Stimulated activated CD8-positive, alpha-beta memory T cell treated with anti-CD3 and anti-CD28 coated beads, Interleukin-2, amount 100 ng/mL, for 1 hour (primary cell): ENCODE measurements around the gene CGB7.
A peak's percentile ranks its signal among the peaks of the same experiment; 100 is the strongest.
"Not testable (repeated sequence)": the region's sequence is repeated elsewhere in the genome, so short reads cannot be mapped to it uniquely, and the experiment has no call there.

Experiments
- DNase-seq, 2 donors: peaks; one replicate each; pipeline ENCODE4 v3.0.0-alpha.2; 2020; ENCODE audit warnings: low read depth in 2 of 2

The CGB7 gene

DNA sequence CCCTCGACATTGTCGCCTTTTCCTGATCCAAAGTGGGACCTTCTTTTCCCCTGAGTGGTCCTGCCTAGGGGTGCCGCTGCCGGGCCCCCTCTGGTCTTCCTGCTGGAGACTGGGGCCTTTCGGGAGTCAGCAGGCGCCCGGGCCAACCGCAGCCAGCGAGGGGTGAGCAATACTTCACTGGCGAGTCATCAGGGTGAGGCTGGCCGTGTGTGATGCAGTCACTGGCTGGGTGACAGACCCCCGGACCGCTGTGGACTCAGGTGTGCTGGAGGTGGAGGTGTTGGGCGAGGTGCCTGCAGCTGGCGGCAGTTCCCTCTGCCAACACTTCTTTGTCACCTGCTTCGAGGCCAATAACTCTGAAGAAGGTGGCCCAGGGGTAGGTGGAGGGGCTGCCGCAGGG lies 15.4 kb downstream of the CGB7 start:
- no peak for DNase-seq

DNA sequence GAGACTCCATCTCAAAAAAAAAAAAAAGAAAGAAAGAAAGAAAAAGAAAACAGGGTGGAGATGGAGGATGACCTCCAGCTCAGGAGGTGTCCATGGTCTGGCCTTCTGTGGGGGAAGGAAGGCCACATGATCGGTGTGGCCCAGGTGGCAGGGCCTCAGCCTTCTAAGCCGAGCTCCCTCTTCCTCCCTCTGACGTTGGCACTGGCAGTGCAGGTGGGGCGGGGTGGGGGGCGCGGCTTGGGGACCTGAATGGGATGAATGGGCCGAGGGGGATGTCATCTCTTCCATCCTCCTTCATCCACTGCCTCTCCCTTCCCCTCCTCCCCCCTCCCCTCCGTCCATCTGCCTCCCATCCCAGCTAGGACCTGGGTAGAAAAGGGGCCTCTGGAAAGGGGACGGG lies 17.8 kb downstream of the CGB7 start:
- DNase-seq: not testable (repeated sequence)

DNA sequence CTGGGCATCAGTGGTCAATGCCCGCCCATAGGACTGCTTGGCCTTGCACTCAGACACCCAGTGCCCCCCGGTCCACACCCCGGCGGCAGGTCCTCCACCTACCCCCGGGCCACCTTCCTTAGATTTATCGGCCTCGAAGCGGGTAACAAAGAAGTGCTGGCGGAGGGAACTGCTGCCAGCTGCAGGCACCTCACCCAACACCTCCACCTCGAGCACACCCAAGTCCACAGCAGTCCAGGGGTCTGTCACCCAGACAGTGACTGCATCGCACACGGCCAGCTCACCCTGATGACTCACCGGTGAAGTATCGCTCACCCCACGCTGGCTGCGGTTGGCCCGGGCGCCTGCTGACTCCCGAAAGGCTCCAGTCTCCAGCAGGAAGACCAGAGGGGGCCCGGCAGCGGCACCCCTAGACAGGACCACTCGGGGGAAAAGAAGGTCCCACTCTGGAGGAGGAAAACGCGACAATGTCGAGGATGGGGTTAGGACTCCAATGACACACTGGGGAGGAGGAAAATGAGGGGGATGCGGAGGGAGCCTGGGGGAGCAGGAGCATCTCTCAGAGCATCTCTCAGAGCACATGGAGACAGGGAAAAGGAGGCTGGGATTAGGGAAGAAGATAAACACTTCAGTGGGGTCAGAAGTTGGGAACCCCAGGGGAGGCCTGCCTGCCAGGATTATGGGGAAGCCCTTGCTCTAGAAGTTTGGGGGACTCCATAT lies 18.8 kb downstream of the CGB7 start:
- DNase-seq: not testable (repeated sequence)

DNA sequence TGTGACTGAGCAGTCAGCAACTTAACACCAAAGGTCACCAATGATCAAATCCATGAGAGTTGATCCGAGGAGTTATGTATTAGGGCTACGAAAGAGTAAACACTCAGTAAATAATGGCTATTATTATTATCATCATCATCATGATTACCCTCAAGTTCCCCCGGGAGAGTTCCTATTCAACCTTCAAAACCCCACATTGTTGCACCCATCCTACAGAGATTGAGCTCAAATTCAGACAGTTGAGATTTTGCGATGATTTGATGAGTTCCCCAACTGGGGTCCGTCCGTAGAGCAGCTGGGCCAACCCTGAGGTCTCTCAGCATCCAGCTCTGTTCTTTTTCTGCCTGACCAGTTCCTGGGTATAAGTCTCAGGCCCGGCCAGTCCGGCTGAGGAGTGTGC lies 19.4 kb downstream of the CGB7 start:
- not testable (repeated sequence) for DNase-seq

DNA sequence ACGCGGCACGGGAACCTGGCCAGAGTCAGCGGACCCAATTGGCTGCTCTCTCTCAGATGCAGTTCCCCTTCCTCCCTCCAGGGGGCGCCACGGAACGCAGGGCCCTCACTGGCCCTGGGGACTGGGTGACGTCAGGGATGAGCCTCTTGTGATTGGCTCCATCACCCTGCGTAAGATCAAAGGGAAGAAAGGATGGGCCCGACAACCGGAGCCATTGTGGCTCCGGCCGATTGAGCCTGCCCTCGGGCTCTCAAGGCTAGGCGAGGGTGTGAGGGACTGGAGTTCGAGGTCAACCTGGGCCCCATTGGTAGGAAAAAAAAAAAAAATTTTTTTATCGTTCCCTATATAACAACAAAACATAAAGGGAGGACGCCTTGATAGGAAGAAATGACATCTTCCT lies 20.7 kb downstream of the CGB7 start, which contains the start of gene CGB1:
Gene CGB1 (minus strand): TSS at position 81 of the 400 bp plus-strand sequence. CDS start 184 bp downstream, outside the sequence.
- DNase-seq: not testable (repeated sequence)

DNA sequence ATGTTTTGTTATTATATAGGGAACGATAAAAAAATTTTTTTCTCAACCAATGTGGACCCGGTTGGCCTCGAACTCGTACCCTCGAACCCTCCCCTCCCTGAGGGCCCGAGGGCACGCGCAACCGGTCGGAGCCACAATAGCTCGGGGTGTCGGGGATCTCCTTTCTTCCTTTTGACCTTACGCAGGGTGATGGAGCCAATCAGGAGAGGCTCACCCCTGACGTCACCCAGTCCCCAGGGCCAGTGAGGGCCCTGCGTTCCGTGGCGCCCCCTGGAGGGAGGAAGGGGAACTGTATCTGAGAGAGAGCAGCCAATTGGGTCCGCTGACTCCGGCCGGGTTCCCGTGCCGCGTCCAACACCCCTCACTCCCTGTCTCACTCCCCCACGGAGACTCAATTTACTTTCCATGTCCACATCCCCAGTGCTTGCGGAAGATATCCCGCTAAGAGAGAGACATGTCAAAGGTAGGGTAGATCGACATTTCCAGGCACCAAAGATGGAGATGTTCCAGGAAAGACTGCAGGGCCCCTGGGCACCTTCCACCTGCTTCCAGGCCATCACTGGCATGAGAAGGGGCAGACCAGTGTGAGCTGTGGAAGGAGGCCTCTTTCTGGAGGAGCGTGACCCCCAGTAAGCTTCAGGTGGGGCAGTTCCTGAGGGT lies 25.8 kb downstream of the CGB7 start, which contains the start of gene CGB2:
Gene CGB2 (plus strand): TSS at position 249 of the 660 bp plus-strand sequence. CDS start 206 bp downstream, at position 455.
- DNase-seq: not testable (repeated sequence)

DNA sequence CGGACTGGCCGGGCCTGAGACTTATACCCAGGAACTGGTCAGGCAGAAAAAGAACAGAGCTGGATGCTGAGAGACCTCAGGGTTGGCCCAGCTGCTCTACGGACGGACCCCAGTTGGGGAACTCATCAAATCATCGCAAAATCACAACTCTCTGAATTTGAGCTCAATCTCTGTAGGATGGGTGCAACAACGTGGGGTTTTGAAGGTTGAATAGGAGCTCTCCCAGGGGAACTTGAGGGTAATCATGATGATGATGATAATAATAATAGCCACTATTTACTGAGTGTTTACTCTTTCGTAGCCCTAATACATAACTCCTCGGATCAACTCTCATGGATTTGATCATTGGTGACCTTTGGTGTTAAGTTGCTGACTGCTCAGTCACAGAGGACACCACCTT lies 27.2 kb downstream of the CGB7 start:
- DNase-seq: not testable (repeated sequence)

DNA sequence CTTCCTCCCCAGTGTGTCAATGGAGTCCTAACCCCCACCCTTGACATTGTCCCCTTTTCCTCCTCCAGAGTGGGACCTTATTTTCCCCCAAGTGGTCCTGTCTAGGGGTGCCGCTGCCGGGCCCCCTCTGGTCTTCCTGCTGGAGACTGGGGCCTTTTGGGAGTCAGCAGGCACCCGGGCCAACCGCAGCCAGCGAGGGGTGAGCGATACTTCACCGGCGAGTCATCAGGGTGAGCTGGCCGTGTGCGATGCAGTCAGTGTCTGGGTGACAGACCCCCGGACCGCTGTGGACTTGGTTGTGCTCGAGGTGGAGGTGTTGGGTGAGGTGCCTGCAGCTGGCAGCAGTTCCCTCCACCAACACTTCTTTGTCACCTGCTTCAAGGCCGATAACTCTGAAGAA lies 27.8 kb downstream of the CGB7 start:
- not testable (repeated sequence) for DNase-seq

DNA sequence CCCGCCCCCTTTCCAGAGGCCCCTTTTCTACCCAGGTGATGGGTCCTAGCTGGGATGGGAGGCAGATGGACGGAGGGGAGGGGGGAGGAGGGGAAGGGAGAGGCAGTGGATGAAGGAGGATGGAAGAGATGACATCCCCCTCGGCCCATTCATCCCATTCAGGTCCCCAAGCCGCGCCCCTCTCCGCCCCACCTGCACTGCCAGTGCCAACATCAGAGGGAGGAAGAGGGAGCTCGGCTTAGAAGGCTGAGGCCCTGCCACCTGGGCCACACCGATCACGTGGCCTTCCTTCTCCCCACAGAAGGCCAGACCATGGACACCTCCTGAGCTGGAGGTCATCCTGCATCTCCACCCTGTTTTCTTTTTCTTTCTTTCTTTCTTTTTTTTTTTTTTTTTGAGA lies 28.9 kb downstream of the CGB7 start:
- DNase-seq: not testable (repeated sequence)

DNA sequence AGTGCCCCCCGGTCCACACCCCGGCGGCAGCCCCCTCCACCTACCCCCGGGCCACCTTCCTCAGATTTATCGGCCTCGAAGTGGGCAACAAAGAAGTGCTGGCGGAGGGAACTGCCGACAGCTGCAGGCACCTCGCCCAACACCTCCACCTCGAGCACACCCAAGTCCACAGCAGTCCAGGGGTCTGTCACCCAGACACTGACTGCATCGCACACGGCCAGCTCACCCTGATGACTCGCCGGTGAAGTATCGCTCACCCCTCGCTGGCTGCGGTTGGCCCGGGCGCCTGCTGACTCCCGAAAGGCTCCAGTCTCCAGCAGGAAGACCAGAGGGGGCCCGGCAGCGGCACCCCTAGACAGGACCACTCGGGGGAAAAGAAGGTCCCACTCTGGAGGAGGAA lies 31.9 kb downstream of the CGB7 start:
- DNase-seq: not testable (repeated sequence)

DNA sequence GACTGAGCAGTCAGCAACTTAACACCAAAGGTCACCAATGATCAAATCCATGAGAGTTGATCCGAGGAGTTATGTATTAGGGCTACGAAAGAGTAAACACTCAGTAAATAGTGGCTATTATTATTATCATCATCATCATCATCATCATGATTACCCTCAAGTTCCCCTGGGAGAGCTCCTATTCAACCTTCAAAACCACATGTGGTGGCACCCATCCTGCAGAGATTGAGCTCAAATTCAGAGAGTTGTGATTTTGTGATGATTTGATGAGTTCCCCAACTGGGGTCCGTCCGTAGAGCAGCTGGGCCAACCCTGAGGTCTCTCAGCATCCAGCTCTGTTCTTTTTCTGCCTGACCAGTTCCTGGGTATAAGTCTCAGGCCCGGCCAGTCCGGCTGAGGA lies 32.5 kb downstream of the CGB7 start:
- not testable (repeated sequence) for DNase-seq

DNA sequence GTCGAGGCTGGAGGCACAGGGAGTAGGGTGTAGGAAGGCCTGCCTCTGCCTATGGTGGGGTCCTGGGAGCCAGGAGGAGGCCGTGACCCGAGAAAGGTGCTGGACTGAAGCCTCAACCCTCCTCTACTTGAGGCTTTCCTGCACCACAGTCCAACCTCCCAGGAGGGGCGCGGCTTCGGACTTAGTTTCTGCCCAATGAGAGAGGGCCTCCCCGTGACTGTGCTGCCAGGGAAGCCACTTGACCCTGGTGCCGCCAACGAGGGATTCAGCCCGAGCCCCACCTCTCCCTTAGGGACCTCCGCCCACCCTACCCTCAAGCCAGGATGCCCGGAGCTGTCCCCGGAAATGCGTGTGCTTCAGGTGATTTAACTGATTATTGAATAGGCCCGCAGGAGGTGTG lies 33.3 kb downstream of the CGB7 start, which contains the start of gene CGB3:
Gene CGB3 (minus strand): TSS at position 101 of the 400 bp plus-strand sequence. CDS start 362 bp downstream, outside the sequence.
- DNase-seq: not testable (repeated sequence)

DNA sequence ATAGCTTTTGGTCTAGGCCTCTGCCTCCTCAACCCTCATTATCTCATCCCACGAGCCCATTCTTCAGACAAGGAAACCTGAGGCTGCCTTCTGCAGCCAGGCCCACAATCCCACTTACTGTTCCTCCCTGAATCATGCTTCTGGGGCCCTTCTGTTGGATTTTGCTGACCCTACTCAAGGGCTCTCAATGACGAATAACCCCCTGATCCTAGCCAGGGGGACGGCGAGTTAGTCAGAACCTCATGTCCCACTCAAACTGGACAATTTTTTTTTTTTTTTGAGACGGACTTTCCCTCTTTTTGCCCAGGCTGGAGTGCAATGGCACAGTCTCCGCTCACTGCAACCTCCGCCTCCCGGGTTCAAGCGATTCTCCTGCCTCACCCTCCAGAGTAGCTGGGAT lies 35.4 kb downstream of the CGB7 start:
- no peak for DNase-seq

DNA sequence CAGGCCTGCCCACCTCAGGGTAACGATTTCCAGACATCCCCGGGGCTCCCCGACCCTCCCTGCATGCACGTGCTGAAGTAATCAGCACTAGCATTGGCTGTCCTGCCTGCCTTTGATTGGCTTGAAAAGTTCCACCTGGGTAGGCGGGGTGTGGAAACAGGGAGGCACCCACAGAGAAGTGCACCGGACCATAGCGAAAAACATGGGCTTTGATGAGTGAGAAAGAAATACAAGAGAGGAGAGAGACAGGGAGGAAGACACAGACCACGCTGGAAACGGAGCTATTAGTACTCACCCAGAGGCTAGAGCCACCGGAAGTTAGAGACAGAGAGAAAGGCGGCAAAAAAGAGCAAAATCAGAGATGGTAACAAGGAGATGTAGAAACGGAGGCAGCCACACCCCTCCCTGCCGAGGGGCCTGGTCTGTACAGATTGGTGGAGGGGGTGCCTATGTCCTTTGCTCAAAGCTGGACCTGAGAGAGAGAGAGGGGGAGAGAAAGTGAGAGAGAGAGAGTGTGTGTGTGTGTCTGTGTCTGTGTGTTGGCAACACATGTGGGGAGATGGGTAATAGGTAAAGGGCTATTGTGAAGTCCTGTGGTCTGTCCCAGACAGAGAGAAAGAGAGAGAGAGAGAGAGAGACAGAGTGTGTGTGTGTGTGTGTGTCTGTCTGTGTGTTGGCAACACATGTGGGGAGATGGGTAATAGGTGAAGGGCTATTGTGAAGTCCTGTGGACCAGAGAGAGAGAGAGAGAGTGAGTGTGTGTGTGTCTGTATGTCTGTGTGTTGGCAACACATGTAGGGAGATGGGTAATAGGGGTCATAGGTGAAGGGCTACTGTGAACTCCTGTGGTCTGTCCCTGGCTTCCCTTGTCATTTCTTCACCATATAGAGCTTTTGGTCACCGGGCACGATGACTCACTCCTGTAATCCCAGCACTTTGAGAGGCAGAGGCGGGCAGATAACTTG lies 36.3 kb downstream of the CGB7 start:
- DNase-seq: no peak

DNA sequence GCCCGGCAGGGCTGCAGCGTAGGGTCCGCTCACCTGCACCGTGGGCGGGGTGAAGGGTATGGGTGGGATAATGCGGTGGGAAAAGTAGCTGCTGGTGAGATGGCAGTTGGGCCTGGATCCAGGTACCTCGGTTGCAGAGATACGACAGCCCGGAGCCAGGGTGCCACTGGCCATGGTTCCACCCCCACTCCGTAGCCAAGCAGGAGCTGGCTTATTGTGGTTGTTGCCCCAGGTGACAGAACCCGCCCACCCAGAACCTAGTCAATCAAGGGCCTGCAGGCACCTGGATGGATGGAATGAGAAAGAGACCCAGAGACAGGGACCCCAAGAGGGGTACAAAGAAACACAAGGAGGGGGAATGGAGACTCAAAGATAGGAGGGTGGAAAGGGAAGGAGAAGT lies 37.2 kb downstream of the CGB7 start:
- no peak for DNase-seq

DNA sequence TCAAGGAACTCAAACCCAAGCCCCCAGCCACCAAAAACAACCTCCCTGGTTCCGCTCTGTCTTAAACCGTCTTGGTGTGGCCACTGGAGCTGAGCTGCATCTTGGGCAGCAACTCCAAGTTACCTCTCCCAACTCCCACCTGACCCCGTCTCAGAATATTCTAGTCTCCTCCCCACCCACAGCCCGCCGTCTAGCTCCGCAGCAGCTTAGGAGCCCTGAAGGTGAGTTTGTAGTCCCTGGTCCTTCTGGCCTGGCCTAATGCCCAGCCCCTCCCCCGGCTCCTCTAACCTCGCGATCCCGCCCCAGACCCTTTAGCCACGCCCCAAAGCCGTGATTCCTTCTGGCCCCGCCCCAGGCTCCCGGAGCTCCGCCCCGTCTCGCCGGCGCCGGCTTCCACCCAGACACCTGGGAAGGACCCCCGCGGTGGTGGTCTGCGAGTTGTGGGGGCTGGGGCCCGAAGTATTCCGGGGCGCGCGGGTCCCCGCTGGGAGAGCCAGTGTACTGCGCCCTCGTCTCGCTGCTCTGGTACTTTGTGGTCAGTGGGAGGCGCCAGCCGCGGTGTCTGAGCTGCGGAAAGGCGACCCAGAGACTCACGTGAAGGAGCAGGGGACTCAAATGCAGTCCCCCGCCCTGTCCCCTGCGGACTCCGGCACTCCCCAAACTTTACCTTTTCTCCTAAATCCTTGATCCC lies 38.2 kb downstream of the CGB7 start:
- DNase-seq: peak; percentile 33 to 50

DNA sequence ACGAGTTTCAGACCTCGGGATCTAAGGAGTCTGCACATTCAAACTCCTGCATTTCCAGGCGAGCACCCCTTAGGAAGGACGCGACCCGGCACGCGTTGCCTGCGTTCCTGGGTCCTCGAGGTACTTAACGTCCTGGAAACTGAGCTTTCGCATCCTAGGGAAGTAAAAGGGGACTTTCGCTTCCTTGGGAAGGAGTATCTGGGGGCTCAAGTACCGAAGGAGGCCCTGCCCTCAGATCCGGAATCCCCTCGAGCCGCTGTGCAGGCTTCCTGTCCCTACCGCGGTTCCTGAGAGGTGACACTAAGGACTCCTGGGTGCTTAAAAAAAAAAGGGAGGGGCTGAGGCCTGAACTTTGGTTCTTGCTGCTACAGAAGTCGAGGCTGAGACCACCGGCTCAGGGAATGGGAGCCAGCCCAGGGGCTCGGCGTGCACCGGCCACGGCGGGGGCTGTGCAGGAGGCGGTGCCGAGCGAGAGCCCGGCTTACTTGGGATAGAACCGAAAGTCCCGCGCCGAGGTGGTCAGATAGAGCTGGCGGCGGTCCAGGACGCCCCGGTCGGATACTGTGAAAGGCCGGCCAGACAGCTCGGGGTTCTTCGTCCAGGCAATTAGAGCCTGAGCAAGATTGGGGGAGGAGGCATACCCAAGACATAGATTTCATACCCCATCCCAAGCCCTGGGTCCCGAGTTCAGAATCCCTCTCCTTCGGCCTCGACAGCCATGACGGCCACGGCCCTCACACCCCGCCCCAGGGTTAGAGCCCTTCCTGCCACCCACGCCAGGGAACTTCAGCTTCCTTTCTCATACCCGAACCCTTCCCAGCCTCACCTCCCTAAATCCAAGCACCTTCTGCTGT lies 38.9 kb downstream of the CGB7 start:
- DNase-seq: not testable (repeated sequence)

DNA sequence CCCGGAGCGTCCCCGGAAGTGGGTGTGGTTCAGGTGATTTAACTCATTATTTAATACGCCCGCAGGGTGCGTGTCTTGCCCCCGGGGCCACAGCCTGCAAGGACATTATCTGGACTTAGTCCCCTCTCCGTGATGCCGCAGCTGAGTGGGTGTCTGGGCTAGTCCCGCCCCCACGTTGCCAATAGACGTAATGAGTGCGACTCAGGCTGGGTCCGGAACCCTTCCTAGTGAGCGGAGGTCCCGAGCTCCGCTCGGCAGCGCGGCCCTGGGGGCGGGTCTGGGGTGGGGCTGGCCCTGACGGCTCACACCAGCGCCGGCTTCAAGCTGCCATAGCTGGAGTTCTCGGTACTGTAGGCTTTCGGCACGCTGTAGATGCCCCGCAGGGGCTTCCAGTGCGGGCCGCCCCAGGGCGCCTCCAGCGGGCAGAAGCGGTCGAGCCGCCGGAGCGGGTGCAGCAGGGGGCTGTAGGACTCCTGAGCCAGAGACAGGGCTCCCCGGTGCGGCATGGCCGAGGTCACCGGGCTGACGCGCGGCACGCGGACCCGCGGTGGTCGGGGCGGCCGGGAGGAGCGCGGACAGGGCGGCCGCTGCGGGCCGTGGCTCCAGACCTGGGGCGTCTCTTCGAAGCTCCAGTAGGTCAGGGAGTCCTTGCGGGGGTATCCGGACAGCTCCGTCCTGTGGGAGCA lies 39.7 kb downstream of the CGB7 start:
- DNase-seq: peak; percentile 20 to 51

DNA sequence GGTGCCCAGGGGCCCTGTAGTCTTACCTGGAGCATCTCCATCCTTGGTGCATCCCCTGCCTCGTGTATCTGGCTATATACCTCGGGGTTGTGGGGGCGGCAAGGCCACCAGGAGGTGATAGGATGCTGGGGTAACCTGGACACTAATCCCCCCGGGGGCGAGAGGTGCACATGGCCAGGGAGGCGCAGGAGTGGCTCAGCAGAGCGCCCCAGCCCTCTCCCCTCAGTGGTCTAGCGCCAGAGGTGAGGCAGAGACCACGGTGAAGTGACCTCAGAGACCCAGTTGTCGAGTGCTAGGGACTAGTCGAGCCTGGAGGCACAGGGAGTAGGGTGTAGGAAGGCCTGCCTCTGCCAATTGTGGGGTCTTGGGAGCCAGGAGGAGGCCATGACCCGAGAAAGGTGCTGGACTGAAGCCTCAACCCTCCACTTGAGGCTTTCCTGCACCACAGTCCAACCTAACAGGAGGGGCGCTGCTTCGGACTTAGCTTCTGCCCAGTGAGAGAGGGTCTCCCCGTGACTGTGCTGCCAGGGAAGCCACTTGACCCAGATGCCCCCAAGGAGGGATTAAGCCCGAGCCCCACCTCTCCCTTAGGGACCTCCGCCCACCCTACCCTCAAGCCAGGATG lies 40.4 kb downstream of the CGB7 start, which contains the start of gene LHB:
Gene LHB (minus strand): TSS at position 51 of the 625 bp plus-strand sequence. CDS start 10 bp downstream, at position 41.
- no peak for DNase-seq
